Measurements from ENCODE around the gene FER. TPM values are rescaled to one million over a fixed set of nuclear protein-coding genes. Genes with fewer than 3 reads are reported as not detected.

FER gene
- total and polyA plus RNA-seq, 2 experiments from 2014 or later, result 10.6 to 29.4 TPM

- Histone ChIP-seq H3K27me3 (no peaks in the 10 kb centered on the region), H3K9me3 (ENCODE audit: low read depth) (no peaks in the 10 kb centered on the region), H4K20me1 (ENCODE audit: insufficient read depth, poor library complexity, severe bottlenecking) (no peaks in the 10 kb centered on the region), H3K36me3 (replicated peaks; ENCODE audit: insufficient read depth, low read depth) (no peaks in the 10 kb centered on the region), H3K4me3 (no peak overlapping the region), H3K4me1 (ENCODE audit: insufficient read depth) (no peaks in the 10 kb centered on the region), H3K79me2 (no peaks in the 10 kb centered on the region), H2AFZ (no peak overlapping the region), H3K4me2 (no peak overlapping the region), H3K9me2 (replicated peaks; ENCODE audit: insufficient read depth) (no peaks in the 10 kb centered on the region), H3K27ac (no peak overlapping the region)
- TF ChIP-seq EZH2 (IDR thresholded peaks at IDR 0.05; ENCODE audit: borderline replicate concordance), result no peak
- DNase-seq (ENCODE audit: low spot score), result no peak
- WGBS (ENCODE audit: low lambda C conversion rate, missing lambda C conversion rate), result 96% methylated on average over 4 of the region's 4 CpGs
Observed at GRCh38 chr5:109102096-109102690, 354.5 kb downstream of the FER start.

GRCh38 chr5:109105631-109106267 lies 358.1 kb downstream of the FER start:
- Histone ChIP-seq H3K4me1 (ENCODE audit: insufficient read depth) (no peaks in the 10 kb centered on the region), H3K9me2 (replicated peaks; ENCODE audit: insufficient read depth) (no peaks in the 10 kb centered on the region), H2AFZ (no peak overlapping the region), H3K4me3 (no peak overlapping the region), H4K20me1 (ENCODE audit: insufficient read depth, poor library complexity, severe bottlenecking) (no peaks in the 10 kb centered on the region), H3K36me3 (replicated peaks; ENCODE audit: insufficient read depth, low read depth) (no peaks in the 10 kb centered on the region), H3K27me3 (no peaks in the 10 kb centered on the region), H3K27ac (no peak overlapping the region), H3K9me3 (ENCODE audit: low read depth) (no peaks in the 10 kb centered on the region), H3K4me2 (no peak overlapping the region), H3K79me2 (no peaks in the 10 kb centered on the region)
- DNase-seq (ENCODE audit: low spot score), result peak; percentile 7
- WGBS (ENCODE audit: low lambda C conversion rate, missing lambda C conversion rate), result 50% methylated on average over 5 of the region's 5 CpGs
- TF ChIP-seq EZH2 (IDR thresholded peaks at IDR 0.05; ENCODE audit: borderline replicate concordance) (no peak), CTCF (IDR thresholded peaks at IDR 0.05; ENCODE audit: poor library complexity) (no peak), EZH2phosphoT487 (IDR thresholded peaks at IDR 0.05; ENCODE audit: low read depth, severe bottlenecking, unreplicated experiment) (no peak)

- no peak for TF ChIP-seq EZH2 (IDR thresholded peaks at IDR 0.05; ENCODE audit: borderline replicate concordance)
- no peak for TF ChIP-seq CTCF (IDR thresholded peaks at IDR 0.05; ENCODE audit: poor library complexity)
- TF ChIP-seq EZH2phosphoT487 (IDR thresholded peaks at IDR 0.05; ENCODE audit: low read depth, severe bottlenecking, unreplicated experiment), result no peak
- Histone ChIP-seq H3K79me2 (no peaks in the 10 kb centered on the region), H3K9me3 (ENCODE audit: low read depth) (no peaks in the 10 kb centered on the region), H3K4me1 (ENCODE audit: insufficient read depth) (no peaks in the 10 kb centered on the region), H3K4me3 (no peak overlapping the region), H2AFZ (no peak overlapping the region), H4K20me1 (ENCODE audit: insufficient read depth, poor library complexity, severe bottlenecking) (no peaks in the 10 kb centered on the region), H3K4me2 (no peak overlapping the region), H3K27me3 (no peaks in the 10 kb centered on the region), H3K36me3 (replicated peaks; ENCODE audit: insufficient read depth, low read depth) (no peaks in the 10 kb centered on the region), H3K9me2 (replicated peaks; ENCODE audit: insufficient read depth) (no peaks in the 10 kb centered on the region), H3K27ac (no peak overlapping the region)
- no peak for DNase-seq (ENCODE audit: low spot score)
- WGBS (ENCODE audit: low lambda C conversion rate, missing lambda C conversion rate), result 96% methylated on average over 2 of the region's 2 CpGs
Observed at GRCh38 chr5:109111680-109112079, 364.0 kb downstream of the FER start.

GRCh38 chr5:109113608-109114007 lies 365.9 kb downstream of the FER start:
- H3K4me1 ChIP-seq (ENCODE audit: insufficient read depth), result no peaks in the 10 kb centered on the region
- no peaks in the 10 kb centered on the region for H3K9me3 ChIP-seq (ENCODE audit: low read depth)
- 100% methylated on average over 3 of the region's 3 CpGs for WGBS (ENCODE audit: low lambda C conversion rate, missing lambda C conversion rate)
- no peaks in the 10 kb centered on the region for H3K36me3 ChIP-seq (replicated peaks; ENCODE audit: insufficient read depth, low read depth)
- no peak overlapping the region for H3K4me2 ChIP-seq
- H3K4me3 ChIP-seq, result no peak overlapping the region
- no peak overlapping the region for H2AFZ ChIP-seq
- H3K27me3 ChIP-seq, result no peaks in the 10 kb centered on the region
- no peak overlapping the region for H3K27ac ChIP-seq
- no peaks in the 10 kb centered on the region for H4K20me1 ChIP-seq (ENCODE audit: insufficient read depth, poor library complexity, severe bottlenecking)
- H3K9me2 ChIP-seq (replicated peaks; ENCODE audit: insufficient read depth), result no peaks in the 10 kb centered on the region
- TF ChIP-seq CTCF (IDR thresholded peaks at IDR 0.05; ENCODE audit: poor library complexity) (no peak), EZH2 (IDR thresholded peaks at IDR 0.05; ENCODE audit: borderline replicate concordance) (no peak), EZH2phosphoT487 (IDR thresholded peaks at IDR 0.05; ENCODE audit: low read depth, severe bottlenecking, unreplicated experiment) (no peak)
- DNase-seq (ENCODE audit: low spot score), result no peak
- H3K79me2 ChIP-seq, result no peaks in the 10 kb centered on the region
